CMK (cell line): Measurements from ENCODE around the gene KHNYN.
"Not testable (repeated sequence)": the region's sequence is repeated elsewhere in the genome, so short reads cannot be mapped to it uniquely, and the experiment has no call there.

Experiments
- DNase-seq: peaks from one replicate; pipeline ENCODE4 v3.0.0-alpha.2; 2010; ENCODE audit warnings: low read depth

KHNYN gene

DNA sequence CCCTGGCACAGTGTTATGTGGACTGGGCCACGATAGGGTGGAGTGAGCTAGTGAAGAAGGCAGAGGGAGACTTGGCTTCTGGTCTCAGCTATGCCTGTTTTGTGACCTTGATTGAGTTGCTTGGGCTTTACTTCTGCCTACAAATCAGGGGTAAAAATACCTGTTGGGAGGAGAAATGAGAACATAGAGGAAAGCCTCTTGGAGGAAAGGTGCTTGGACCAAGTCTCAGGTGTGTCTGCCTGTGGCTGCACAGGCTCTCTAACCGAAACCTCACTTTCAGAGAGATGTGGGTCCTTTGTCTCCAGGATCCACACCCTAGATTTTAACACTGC is 7.9 kb downstream of the KHNYN start:
- DNase-seq: no peak

DNA sequence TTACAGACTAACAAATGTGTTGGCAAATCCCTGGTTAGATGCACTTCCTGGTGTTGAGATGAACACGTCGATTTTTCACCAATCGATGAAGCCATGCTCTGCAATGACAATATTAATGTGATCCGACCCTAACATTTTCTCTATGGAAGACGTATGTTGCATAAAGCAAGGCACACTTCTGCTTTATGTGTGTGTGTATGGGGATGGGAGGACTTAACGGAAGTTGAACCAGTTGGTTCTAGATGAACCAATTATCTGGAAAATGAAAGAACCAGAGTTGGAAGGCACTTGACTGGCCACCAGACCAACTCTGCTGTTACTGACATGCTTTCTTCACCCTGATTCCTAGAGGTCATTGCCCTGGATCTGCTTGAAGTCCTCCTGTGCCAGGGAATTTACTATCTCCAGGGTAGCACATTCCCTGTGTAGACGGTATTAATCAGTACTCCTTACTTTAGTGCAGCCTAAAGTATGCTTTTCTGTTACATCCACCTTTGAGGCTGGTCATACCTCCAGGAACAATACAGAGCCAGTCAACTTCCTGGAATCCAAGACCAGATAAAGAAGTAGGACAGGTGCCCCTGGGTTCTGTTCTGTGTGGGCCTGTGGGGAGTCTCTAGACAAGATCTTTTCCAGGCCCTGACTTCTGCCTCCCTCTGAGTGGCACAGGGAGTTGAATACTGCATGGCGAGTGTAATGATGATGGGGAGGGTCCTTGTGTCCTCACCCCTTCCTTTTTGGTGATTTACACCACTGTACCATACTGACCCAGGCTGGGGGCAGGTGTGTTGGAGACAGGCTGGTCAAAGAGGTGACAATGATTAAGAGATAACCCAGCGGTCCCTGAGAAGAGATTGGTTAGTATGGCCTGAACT is 8.7 kb downstream of the KHNYN start:
- DNase-seq: no peak

DNA sequence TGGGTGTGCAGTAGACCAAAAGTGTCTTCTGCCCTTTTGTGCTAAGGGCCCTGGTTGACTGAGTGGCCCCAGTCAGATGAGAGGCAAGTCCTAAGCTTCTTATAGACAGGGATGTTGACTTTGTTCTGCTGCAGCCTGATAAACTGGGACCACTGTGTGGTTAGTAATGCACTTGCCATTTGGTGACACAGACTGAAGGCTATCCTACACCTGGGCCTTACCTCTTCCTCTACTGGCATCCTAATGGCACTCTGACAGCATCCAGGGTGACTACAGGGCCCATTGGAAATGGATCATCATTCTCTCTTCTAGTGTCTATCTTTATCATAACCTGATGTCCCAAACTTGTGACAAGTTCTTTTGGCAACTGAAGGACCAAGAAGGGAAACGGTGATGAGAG is 9.5 kb downstream of the KHNYN start:
- DNase-seq: no peak

DNA sequence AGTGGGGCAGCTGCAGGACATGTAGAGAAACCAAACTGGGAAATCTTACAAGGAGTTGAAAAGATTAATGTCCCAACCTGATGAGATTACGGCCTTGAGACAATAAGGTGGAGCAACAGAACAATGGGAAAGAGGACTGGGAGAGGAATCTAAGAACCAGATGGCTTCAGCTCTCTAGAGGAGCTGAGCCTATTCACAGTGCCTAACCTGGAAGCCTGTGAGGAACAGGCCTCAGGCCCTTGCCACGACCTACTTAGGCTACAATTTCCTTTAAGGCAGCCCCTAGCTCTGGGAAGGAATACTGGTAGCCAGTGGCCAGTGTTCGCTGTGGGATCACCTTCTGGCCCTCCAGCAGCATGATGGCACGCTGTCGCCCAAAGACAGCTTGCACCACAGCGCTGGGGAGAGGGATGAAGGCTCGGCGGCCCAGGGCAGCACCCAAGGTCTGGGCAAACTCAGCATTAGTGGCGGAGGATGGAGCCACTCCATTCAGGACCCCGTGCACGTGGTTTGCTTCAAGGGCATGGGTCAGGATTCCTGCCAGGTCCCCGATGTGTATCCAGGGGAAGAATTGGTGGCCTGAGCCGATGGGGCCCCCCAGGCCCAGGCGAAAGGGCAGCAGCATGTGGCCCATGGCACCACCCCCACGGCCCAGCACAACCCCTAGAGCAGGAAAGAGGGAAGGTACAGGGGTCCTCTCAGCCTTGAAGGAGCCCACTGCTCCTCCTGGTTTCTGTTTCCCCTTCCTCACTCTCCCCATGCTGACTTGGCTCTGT is 10.3 kb downstream of the KHNYN start:
- DNase-seq: no peak

DNA sequence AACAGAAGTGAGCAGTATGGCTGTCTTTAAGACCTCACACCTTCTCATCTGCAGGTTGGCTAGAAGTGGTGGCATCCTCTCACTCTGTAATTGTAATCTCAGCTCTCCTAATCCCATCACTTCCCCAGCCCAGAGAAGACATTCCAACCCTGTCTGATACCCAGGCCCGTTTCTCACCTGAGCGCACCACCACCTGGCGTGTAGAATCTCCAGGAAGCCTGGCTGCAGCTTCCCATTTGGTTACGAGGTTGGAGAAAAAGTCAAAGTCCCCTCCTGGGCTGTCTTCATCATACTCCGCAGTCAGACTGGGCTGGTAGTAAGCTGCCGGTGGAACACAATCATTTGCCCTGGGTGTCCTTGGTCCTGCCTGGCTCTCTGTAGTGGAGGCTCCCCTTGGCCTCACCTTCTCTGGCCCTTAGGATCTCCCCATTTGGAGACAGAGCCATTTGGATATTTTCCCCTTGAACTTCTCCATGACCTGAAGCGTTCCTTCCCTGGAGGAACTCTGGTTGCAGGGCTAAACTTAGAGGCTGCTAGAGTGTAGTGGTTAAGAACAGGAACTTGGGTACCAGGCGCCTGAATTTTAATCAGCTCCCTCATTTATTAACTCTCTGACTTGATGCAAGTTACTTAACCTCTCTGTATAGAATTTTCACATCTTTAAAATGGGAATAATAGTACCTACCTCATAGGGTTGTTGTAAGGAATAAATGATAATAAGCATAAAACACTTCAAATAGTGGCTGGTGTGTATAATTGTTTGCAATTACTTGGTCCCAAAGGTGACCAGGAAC is 11.0 kb downstream of the KHNYN start:
- DNase-seq: no peak

DNA sequence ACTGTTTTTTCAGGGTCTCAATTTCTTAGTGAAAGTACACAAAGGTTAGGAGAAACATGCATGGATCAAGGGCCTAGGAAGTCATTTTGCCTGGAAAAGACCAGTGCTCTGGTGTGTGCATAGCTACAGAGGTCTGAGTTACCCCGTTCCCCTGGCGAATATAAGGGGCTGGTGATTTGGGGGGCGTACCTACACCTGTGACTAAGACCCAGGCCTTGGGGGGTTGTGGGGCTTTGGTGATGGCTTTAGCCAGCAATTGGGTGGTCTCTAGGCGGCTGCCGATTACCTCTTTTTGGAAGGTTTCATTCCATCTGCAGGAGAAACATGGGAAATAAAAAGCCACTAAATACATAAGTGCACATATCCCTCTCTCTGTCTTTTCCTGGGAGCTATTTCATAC is 11.7 kb downstream of the KHNYN start:
- no peak for DNase-seq

DNA sequence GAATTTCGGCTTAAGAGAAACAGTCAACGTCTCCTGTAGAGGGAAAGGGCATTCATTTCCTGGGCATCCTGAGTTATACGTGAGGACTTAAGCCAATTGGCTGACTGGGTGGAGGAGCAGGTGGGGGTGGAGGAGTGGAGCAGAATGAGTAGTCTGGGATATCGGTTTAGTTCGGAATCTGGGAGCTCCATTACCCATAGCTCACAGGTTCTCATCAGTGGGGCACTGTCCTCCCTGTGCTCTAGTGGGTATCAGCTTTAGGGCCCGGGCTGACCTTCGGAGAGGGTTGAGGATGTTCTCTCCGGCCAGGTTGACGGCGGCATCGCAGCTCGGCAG is 12.1 kb downstream of the KHNYN start:
- no peak for DNase-seq

DNA sequence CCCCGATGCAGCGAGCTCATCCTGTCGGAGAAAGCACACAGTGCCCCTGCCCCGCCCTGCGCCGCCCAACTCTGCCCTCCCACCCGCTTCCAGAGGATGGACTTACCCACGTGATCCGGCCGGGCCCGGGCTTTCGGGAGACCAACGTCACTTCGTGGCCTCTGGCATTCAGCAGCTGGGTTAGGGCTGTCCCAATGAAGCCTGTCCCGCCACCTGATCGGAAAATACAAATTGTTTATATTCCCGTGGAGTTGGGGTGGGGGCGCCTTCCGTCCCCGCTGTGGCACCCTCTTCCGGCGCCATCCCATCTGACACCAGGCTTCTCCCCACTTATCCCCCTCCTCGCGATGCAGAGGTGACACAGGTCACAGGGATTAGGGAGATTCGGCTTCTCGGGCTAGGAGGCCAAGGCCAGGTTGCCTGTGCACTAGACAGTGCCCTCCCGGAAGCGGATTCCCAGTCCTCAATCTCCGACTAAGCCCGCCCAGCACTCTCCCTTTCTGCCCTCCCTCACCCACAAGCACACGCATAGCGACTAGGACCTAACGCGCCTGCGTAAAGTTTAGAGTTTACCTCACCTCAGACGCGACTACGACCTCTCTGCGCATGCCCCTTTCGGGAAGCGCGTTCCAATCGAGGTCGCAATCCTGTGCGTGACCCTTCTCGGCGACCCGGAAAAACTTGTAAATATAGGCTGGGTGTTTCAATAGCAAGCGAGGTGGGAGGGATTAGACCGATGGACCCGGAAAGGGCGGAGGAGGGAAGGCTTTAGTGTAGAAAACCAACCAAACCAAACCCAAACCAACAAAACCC is 12.7 kb downstream of the KHNYN start, which contains the start of gene SDR39U1:
Gene SDR39U1, minus strand, starts transcription at position 537 of the 813 bp plus-strand sequence. Its CDS starts 7 bp downstream, at position 530.
- peak; percentile 94 for DNase-seq

DNA sequence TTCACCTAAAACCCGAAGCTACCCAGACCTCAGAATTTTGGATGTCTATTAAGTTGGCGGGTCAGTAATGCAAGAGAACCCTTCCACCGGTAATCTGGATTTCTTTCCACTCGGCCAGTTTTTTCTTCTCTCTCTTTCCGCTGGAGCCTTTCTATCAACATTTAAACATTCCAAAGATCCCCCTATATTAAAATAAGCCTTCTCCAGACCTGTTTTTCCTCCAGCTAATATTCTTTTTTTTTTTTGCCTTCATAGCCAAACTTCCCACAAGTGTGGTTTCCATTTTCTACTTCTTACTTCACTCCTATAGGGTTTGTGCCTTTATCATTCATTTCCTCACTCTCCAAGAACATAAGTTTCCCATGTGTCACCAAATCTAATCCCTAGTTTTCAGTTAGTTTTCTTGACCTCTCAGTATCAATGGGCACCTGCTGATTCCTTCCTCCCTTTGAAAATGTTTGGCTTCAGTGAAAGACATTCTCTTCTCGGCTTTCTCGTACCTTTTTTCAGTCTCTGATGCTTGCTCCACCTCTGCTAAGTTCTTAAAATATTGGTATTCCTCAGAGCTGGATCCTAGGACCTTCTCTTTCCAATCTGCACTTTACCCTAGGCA is 13.4 kb downstream of the KHNYN start:
- no peak for DNase-seq

DNA sequence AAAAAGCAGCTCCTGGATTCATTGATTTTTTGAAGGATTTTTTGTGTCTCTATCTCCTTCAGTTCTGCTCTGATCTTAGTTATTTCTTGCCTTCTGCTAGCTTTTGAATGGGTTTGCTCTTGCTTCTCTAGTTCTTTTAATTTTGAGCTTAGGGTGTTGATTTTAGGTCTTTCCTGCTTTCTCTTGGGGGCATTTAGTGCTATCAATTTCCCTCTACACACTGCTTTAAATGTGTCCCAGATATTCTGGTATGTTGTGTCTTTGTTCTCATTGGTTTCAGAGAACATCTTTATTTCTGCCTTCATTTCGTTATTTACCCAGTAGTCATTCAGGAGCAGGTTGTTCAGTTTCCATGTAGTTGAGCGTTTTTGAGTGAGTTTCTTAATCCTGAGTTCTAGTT is 21.1 kb downstream of the KHNYN start:
- not testable (repeated sequence) for DNase-seq

DNA sequence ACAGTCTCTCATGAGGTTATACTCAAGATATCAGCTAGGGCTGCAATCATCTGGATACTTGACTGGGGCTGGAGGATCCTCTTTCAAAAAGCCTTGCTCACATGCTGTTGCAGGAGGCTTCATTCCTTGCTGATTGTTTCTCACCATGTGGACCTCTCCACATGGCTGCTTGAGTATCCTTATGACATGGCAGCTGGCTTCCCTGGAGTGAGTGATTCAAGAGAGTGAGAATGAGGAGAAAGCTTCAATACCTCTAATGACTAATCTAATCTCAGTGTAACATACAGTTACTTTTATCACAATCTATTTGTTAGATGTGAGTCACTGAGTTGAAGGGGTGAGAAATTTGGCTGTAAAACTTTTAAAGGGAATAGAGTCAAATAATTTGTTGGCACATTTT is 27.2 kb downstream of the KHNYN start:
- no peak for DNase-seq

DNA sequence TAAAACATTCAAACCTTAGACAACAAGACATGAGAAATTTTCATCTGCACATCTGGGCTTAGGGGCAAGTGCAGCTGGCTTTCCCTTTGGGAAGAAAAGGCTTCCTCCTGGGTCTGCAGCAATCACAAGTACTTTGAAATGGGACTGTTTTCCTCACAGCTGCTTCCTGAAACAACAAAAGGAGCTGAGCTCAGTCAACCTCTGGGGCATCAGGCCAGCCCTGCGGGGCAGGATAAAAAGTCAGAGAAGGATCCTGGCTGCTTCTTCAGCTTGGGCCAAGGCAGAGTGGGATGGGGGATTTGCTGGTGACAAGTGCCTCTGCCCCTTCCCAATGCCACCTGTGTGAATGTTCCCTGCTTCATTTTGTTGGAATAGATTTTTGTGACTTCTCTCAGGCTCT is 29.0 kb downstream of the KHNYN start:
- DNase-seq: no peak

DNA sequence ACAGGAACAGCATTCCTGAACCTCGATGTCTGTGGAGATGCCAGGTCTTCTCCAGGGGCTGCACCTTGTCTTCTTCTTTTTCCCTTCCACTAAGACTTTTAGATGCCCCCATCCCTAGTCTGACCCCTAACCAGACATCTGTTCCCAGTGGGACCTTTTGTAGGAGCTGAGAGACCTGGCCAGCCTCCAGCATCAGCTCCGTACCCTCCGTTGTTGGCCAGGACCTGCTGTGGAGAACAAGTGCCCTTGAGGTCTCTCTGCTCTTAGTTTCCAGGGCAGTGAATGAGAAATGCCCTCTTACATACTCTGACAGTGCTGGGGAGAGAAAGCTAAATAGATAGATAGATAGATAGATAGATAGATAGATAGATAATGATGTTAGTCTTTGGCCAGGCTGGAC is 29.6 kb downstream of the KHNYN start:
- DNase-seq: no peak

DNA sequence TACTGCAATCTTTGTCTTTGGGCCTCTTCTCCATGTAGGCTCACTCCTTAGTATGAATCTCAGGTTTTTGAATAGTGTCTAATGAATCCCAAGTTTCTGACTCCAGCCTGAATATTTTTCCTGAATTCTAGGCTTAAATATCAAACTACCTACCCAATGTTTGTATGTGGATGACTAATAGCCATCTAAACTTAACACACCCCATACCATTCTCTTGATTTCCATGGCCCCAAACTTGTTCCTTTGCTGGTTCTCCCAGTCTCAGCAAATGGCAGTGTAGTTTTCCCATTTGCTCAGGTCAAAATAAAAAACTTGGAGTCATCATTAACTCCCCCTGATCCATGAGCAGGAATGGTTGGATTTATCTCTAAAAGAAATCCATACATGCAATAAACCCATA is 31.6 kb downstream of the KHNYN start:
- DNase-seq: no peak

DNA sequence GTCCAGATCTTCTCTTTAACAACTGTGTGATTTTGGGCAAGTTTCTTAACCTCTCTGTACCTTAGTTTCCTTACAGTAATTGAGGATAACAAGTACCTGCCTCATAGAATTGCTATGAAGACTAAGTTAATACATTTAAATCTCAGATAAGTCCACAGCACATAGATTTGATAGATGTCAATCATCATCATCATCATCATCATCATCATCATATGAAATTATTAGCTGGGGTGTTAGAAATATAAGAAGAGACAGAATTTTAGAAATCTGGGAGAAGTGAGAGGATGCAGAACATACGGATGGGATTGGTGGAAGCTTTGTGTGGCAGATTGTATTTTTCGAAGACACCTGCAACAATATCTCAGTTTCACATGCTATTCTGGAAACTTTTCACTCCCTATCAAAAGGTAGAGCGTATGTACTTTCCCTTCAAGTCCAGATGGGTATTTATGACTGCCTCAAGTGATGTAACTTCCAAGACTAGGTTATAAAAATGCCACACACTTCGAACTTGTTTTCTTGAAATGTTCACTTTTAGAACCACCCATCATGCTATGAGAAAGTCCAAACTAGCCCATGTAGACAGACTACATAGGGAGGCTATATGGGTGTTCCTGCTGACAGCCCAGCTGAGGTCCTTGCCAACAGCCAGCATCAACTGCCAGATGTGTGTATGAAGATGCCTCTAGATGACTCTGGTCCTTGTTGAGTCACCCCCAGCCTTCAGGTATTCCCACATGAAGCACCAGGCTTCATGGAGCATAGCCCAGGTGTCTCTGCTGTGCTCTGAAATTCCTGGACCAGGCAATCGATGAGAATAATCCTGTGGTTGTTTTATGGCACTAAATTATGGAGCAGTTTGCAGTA is 33.5 kb downstream of the KHNYN start:
- no peak for DNase-seq

DNA sequence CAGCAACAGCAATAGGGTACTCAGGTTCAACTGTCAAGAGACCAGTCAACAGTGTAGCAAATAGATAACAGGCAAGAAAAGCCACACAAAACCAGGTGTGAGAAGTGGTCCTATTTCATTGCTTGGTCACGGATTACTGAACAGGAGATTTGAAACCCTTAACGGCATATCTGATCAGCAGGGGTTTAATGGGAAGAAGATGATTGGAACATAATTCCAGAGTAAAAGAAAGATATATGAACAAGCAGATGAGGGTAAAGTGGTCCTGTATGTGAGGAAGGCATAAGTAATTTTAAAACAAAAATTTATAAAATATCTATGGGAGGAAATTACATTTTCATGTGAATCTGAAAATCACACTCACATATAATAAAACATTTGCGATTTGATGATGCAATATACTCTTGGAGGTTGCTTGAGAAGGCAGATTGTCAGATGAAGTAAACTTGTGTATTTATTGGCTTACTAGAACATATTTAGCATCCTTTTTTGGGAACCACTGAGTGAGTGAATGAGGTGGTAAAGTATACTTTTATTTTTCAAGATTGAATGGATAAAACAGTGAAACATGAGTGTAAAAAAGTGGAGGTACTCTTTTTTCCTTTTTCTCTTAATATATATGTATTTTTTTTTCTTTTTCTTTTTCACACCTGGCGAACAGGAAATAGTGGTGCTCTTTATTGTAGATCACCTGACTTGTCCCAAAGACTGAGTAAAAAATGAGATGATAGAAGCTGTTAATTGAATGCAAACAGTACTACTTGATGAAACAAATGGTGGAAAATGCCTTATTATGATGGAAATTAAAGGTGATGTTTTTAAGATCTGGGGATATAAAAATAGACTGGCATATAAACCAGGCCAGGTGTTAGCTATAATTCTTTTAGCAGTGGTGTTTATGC is 34.4 kb downstream of the KHNYN start:
- DNase-seq: no peak

DNA sequence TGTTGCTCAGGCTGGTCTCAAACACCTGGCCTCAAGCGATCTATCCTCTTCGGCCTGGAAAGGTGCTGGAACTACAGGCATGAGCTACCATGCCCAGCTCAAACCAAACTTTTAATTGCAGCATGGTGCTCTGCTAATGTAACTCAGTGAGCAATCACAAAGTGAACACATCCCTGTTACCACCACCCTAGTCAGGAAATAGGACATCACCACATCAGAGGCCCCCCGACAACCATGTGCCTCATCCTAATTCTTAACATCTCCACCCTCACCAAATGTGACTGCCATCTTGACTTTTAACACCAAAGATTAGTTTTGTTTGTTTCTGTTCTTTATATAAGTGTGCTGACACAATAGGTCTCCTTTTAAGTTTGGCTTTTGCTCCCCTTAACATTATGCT is 35.6 kb downstream of the KHNYN start:
- DNase-seq: no peak

DNA sequence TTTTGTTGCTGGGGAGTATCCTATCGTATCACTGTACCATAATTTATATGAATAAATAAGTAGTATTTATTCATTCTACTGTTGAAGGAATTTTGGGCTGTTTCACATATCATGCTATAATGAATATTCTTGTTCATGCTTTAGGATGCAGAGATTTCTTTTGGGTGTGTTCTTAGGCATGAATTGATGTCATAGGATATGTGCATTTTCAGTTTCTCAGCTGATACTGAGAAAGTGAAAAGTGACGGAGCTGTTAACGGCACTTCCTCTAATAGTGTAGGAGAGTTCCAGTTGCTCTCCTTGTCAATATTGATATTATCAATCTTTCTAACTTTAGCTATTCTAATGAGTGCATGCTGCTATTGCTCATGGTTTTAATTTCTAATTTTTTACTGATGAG is 36.1 kb downstream of the KHNYN start:
- no peak for DNase-seq

DNA sequence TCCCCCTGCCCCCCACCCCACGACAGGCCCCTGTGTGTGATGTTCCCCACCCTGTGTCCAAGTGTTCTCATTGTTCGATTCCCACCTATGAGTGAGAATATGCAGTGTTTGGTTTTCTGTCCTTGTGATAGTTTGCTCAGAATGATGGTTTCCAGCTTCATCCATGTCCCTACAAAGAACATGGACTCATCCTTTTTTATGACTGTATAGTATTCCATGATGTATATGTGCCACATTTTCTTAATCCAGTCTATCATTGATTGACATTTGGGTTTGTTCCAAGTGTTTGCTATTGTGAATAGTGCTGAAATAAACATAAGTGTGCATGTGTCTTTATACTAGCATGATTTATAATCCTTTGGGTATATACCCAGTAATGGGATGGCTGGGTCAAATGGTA is 40.7 kb downstream of the KHNYN start:
- not testable (repeated sequence) for DNase-seq
